NCI-H2029 treated with DMSO at 0.1 percent for 48 hours (cell line): Measurements from ENCODE around the gene DNAH7.
"Not testable (repeated sequence)": the region's sequence is repeated elsewhere in the genome, so short reads cannot be mapped to it uniquely, and the experiment has no call there.

Source experiments
- DNase-seq: peaks from one replicate; lab custom pipeline; 2025; lab: John Stamatoyannopoulos, UW

DNAH7 gene

DNA sequence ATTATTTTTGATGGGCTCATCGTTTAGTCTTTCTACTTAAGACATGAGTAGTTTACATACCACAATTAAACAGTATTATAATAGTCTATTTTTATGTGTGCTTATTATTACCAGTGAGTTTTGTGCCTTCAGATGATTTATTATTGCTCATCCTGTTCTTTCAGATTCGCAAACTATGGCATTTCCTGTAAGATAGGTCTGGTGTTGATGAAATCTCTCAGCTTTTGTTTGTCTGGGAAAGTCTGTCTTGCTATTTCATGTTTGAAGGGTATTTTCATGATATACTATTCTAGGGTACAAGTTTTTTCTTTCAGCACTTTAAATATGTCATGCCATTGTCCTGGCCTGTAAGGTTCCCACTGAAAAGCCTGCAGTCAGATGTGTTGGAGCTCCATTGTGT is 101.3 kb downstream of the DNAH7 start:
- no peak for DNase-seq

DNA sequence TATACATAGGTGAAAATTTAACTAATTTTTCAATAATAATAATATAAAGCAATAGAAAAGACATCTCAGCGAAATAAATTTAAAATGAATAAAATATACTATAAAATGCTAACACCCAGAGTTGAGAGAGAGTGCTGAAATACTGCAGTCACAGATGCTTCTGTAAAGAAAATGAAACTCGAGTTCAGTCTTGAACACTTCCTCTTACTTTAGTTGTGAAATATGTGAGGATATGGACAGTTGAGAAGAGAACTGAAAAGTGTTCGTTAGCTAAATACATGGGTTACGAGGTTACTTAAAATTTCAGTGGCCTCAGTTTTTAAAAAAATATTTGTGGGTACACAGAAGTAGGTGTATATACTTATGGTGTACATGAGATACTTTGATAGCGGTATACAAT is 106.8 kb downstream of the DNAH7 start:
- DNase-seq, result no peak

DNA sequence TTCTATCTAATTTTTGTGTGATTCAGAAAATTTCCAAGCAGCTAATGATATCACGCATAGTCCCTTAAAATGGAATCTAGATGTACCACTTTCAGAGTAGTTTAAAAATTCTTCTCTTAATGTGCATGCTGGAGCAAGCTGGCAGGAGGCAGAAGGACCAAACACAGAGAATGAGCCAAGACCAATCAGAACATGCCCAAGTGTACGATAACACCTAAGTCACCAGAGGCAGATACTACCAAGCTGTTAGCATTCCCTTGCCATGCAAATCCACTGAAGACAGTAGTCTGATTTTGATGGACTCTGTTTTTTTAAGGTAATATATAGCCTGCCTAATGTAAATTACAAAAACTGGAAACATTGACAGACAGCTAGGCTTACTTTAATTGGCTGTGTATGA is 109.3 kb downstream of the DNAH7 start:
- DNase-seq, result no peak

- DNase-seq, result no peak
Measured at GRCh38 chr2:195956725-195957124, 111.9 kb downstream of the DNAH7 start.

- no peak for DNase-seq
Measured at GRCh38 chr2:195945056-195945455, 123.6 kb downstream of the DNAH7 start.

DNA sequence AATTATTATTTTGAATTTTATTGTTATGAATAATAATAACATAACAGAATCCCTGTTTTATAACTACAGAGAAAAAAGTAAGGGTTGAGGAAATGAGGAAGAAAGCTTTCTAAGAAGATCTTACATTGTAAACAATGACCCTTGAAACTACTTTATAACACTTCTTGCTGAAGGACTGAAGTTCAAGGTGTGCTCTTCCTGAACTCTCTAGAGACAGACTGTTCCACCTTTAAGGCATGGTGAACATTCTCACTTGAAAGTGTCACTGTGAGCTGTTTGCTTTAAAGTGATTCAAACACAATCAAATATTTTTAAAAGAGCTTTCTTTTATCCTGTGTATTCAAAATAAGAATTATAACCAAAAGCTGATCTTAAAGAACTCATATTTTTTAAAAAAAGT is 131.5 kb downstream of the DNAH7 start:
- DNase-seq, result no peak

DNA sequence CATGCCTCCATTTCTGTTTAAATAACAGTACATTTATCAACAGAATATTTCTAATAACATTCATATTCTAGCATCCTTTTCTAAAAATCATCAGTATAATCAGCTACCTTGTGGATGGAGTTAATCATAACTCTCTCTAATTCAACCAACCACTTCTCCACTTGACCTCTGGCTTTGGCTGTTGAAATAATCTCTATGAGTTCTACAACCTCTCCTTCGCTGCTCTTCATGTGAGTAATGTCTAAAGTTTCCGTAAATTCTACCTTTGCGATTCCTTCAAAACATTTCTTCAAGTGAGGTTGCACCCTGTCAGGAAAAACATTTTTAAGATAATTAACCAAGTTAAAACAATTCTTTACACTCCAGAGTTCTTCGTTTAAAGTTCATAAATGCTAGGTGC is 134.2 kb downstream of the DNAH7 start:
- DNase-seq, result no peak

- no peak for DNase-seq
Measured at GRCh38 chr2:195929531-195929930, 139.1 kb downstream of the DNAH7 start.

DNA sequence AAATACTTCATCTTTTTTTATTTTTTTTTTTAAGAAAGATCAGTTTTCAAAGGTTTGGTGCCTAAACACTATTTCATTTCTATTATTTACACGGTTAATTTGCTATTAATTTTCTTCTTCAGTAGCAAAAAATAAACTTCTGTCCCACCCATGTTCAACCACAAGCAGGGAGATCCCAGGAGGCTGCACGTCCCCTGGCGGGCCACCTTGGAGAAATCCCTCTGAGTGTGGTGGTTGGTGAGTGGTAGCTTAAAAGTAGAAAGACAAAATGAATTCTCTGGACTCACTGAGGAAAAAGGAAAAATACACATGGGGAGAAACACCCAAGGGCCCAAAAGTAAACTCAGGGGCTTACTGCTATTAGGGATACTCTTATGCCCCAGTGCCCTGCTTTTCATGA is 143.5 kb downstream of the DNAH7 start:
- DNase-seq, result no peak

DNA sequence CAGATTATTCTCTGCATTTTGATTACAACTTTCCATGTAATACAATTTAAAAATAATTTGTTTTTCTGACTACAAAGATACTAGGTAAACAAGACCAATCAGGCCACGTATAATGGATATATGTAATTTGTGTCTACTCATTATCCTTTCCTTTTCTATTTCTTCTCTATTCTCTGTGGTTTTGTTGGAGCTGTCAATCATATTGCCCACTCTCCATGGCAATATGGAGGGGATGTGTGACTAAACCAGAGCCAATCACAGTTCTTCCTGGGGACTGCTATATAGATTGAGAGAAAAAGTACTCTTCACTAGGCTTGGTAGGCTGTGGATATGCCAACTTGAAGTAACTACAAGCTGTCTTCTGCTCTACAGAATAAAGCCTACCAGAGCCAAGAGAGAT is 144.7 kb downstream of the DNAH7 start:
- no peak for DNase-seq

DNA sequence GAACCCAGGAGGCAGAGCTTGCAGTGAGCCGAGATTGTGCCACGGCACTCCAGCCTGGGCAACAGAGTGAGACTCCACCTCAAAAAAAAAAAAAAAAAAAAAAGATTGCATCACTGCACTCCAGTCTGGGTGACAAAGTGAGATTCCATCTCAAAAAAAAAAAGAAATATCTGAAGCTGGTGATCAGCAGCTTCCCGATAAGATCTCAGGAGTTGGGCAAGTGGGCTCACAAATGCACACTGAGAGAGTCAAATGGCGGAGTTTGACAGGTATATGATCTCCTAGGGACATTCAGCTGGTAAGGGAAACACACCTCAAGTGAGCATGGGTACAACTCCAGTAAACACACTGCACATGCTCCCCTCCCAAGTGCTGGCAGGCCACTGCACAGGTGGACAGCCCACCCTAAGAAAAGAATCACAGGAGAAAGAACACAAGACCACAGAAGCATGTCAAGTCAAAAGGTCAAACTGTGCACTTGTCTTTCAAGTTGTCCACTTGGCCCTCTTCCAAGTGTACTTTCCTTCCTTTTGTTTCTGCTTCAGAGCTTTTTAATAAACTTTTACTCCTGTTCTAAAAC is 151.5 kb downstream of the DNAH7 start:
- not testable (repeated sequence) for DNase-seq

DNA sequence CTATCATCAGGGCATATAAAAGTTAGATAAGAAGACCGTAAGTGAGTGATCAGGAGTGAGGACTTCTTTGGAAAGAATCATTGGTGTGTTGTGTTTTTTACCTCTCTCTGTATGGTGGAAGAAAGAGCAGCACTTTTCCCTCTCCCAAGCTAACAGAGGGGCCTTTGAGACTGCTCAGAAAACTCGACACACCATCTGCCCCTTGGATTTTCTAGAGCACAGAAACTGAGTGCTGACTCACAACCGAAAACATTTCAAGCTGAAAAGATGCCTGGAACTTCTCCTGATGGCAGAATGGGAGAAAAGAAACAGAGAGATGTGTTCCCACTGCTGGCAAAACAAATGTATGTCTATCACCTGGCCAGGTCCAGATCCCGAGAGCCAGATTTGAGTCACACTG is 156.6 kb downstream of the DNAH7 start:
- DNase-seq, result no peak

DNA sequence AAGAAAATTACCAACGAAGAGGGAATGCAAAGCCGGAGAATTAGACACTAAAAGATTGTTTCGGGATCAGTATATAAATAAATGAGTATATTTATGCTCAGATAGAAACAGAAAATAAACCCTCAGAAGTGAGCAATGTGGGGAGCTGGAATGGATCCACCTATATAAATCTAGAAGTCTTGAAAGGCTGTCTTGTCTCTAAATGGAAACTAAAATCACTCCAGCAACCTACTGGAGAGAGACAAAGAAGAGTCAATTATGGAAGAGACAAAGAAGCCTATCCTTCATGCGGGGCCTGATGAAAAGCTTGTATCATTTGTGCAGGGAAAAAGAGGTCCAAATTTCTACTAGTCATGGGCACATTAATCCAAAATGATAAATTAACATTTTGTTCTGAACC is 158.1 kb downstream of the DNAH7 start:
- no peak for DNase-seq

- no peak for DNase-seq
Measured at GRCh38 chr2:195909926-195910325, 158.7 kb downstream of the DNAH7 start.

- DNase-seq, result no peak
Measured at GRCh38 chr2:195907474-195907873, 161.2 kb downstream of the DNAH7 start.

DNA sequence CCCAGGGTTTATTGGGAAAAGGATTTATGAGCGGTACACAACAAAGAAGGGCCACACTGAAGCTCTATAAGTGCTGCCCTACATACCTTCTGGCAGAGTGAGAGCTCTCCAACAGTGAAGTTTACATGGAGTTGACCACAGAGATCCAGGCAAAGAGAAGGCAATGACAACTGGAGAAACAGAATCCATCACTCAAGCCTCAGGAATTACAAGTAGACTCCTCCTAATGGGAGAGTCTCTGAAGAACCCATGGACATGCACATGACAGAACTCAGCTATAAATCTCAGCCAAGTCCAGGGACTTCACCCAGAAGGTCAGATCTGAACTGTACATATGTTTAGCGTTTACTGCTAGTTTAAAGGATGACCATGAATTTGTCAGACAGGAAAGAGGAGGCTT is 164.7 kb downstream of the DNAH7 start:
- no peak for DNase-seq

- DNase-seq, result no peak
Measured at GRCh38 chr2:195902857-195903256, 165.8 kb downstream of the DNAH7 start.

GRCh38 chr2:195899226-195899625 is 169.4 kb downstream of the DNAH7 start:
- no peak for DNase-seq

DNA sequence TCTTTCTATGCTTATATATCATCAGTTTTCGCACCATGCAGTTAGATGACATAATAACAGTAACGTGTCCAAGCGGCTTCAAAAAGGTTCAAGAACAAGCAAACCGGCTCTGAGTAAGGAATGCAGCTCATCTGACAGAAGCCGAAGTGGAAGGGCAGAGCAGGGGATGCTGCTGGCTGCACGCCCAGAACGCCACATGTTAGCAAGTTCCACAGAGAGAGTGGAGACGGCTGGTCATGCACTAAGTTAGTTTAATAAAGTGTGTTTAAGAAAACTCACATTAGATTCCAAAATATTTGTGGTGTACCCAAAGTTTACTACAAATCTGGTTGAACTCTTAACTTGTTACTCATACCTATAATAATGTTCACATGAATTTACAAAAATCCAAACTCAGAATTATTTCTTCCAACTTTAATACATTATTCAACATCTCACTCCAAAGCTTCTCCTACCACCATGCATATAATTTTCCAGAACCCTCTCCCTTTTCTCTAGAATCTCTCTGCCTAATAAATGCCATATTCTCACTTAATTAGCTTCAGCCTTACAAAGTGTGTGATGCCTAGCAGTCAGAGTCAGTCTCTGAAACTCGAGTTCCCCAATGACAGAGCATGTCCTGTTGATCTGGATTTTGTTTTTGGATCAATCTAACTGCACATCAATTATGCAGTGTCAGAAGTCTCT is 170.0 kb downstream of the DNAH7 start:
- DNase-seq, result no peak

DNA sequence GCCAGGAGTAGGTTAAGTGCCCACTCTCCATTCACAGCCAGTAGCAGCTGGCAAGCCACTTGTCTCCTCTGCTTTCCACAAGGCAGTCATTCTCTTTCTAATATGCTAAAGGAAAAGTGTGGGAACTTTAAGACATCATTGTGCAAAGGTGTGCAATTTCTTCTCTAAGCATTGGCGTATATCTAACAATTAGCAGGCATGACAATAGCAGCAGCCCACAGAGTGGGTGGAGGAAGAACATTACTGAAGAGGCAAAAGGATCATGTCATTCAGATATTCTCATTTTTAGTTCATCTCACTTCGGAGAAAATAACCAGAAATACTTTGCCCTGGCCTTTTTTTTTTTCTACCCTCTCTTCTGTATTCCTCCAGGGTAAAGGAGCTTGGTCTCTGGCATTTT is 177.6 kb downstream of the DNAH7 start:
- DNase-seq, result no peak

DNA sequence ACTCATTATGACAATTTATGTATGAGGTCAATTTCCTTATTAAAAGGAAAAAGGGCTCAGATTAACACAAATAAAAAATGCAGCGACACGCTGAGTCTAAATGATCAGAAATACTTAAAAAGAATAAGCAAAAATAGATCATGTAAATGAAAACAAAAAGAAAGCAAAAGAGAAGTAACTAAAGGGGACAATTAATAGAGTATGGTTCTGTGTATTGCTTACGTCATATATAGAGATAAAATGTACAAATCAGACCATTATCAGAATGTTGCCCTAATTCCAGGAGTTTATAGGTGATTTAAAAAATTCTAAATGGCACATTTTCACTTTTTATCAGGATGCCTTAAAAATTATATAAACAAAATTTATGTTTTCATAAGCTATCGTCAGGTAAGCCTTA is 189.5 kb downstream of the DNAH7 start:
- no peak for DNase-seq

DNA sequence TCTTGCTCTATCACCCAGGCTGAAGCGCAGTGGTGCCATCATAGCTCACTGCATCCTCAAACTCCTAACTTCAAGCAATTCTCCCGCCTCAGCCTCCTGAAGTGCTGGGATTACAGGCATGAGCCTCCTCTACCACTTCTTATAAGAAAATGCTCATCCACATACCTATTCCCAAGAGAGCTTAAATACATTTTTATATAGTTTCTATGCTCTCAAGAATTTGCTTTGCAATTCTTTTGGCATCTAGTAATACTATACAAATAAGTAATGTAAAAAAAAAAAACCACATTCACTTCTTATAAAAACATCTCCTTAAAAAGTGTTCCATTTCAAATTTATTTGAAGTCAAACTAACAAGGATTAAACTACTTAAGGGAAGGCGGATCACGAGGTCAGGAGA is 197.3 kb downstream of the DNAH7 start:
- no peak for DNase-seq

- DNase-seq, result no peak
Measured at GRCh38 chr2:195864316-195864715, 204.3 kb downstream of the DNAH7 start.

- no peak for DNase-seq
Measured at GRCh38 chr2:195863564-195863963, 205.1 kb downstream of the DNAH7 start.
